HG03432 (cell line): ENCODE data around the gene ELN.
A peak's percentile ranks its signal among the peaks of the same experiment; 100 is the strongest.

Experiments
- ATAC-seq: cut with Tn5 transposase; IDR thresholded peaks from one replicate; pipeline ENCODE4 v1.9.1; 2021; ENCODE audit warnings: mild to moderate bottlenecking, moderate library complexity; ENCODE audit not compliant: unreplicated experiment

The ELN gene

GRCh38 chr7:74059681-74060588, 32.0 kb downstream of the ELN start:
- ATAC-seq: no peak

- ATAC-seq: no peak
Measured at GRCh38 chr7:74061840-74062539, 34.0 kb downstream of the ELN start.

- no peak for ATAC-seq
Measured at GRCh38 chr7:74063223-74063641, 35.3 kb downstream of the ELN start.

- ATAC-seq: no peak
Measured at GRCh38 chr7:74063646-74064045, 35.7 kb downstream of the ELN start.

- ATAC-seq: no peak
Measured at GRCh38 chr7:74064696-74065095, 36.7 kb downstream of the ELN start.

- no peak for ATAC-seq
Measured at GRCh38 chr7:74066626-74067025, 38.7 kb downstream of the ELN start.

- no peak for ATAC-seq
Measured at GRCh38 chr7:74068378-74069085, 40.6 kb downstream of the ELN start.

- ATAC-seq: no peak
Measured at GRCh38 chr7:74069086-74069541, 41.1 kb downstream of the ELN start.

GRCh38 chr7:74069790-74070618, 42.0 kb downstream of the ELN start:
- no peak for ATAC-seq

- no peak for ATAC-seq
Measured at GRCh38 chr7:74070619-74070921, 42.6 kb downstream of the ELN start.

- no peak for ATAC-seq
Measured at GRCh38 chr7:74071121-74071520, 43.1 kb downstream of the ELN start.

- ATAC-seq: no peak
Measured at GRCh38 chr7:74074770-74075169, 46.8 kb downstream of the ELN start.

GRCh38 chr7:74078461-74078860, 50.5 kb downstream of the ELN start:
- ATAC-seq: no peak

- no peak for ATAC-seq
Measured at GRCh38 chr7:74082770-74083116, 54.8 kb downstream of the ELN start.

- ATAC-seq: peak; percentile 73
Measured at GRCh38 chr7:74083117-74083876, 55.3 kb downstream of the ELN start, which contains the start of gene LIMK1. TSS of gene LIMK1 (plus strand) at chr7:74083804. CDS start at chr7:74083991, 187 bp downstream.

GRCh38 chr7:74083928-74084721, 56.2 kb downstream of the ELN start:
- ATAC-seq: peak; percentile 40

GRCh38 chr7:74084722-74085578, 57.0 kb downstream of the ELN start:
- no peak for ATAC-seq

- no peak for ATAC-seq
Measured at GRCh38 chr7:74087791-74088453, 59.9 kb downstream of the ELN start.
